DMS 273 treated with DMSO at 0.1 percent for 48 hours (cell line): ENCODE results near the gene SERINC5.
"Not testable (repeated sequence)": the region's sequence is repeated elsewhere in the genome, so short reads cannot be mapped to it uniquely, and the experiment has no call there.

ENCODE experiments used
- DNase-seq: peaks from one replicate; lab custom pipeline; 2025; lab: John Stamatoyannopoulos, UW

SERINC5 gene

GRCh38 chr5:80195837-80196400 lies 59.9 kb downstream of the SERINC5 start:
- no peak for DNase-seq

DNA sequence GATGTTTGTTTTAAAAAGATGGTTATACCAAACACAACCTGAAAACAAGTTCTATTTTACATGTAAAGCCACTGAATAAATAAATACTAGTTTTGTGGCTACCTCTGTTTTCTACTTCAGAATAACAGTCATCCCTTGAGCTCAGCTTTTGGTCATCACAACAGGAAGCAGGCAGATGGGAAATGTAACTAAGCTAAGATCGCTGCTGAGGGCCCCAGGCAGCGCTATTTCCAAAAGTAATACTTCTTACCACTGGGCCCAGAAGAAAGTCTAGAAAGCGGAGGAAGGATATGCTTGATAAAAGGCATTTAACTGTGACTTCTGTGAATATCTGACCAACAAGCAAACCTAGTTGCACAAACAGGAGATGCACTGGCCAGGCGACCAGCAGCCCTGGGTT lies 61.4 kb downstream of the SERINC5 start:
- DNase-seq, result no peak

DNA sequence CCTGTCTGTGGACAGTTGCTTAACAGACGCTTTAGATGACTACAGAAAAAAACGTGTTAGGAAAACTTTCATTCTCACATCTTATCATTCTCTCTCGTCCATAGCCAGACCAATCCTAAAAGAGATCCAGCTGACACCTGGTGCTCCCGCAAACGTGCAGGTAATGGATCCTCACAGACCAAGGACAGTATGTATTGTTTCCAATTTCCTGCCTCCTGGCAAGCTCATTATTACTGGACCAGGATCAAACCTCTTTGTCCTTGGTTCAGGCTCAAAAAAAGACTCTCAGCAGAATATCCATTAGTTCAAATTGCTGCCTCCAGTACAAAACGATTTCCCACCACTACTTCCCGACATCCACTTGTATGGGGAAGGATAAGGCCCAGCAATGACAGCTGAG lies 62.4 kb downstream of the SERINC5 start:
- no peak for DNase-seq

DNA sequence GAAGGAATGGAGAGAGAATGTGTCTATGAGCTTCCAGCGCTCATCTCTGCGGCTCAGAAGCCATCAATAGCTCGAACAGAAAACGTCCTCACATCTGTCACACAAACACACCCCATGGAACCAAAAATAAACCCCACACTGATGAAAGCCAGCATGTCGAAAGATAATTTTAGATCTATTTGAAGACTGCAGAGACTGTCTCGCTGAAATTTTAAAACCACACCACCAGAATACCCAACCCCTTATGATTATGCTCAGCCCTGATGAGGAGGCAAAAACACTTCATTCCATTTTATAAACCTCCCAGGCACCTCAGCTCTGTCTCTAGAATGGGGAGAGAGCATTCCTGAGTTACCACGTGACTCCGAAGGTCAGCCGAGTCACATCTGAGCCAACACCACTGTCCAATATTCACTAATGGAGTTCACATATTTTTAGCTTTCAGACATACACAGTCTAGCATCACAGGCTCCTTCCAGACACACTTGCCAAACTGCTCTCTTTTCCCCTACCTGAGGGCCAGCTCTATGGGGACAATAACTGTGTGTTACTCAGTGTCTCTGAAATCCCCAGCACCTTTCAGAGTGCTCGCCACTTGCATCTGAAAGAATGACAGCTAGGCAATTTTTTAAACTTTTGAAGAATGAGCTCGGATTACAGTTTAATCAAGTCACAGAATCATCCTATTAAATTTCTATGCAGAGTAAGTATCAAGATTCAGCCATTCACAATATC lies 63.2 kb downstream of the SERINC5 start:
- DNase-seq, result no peak

- DNase-seq, result no peak
Observed at GRCh38 chr5:80191991-80192398, 63.9 kb downstream of the SERINC5 start.

DNA sequence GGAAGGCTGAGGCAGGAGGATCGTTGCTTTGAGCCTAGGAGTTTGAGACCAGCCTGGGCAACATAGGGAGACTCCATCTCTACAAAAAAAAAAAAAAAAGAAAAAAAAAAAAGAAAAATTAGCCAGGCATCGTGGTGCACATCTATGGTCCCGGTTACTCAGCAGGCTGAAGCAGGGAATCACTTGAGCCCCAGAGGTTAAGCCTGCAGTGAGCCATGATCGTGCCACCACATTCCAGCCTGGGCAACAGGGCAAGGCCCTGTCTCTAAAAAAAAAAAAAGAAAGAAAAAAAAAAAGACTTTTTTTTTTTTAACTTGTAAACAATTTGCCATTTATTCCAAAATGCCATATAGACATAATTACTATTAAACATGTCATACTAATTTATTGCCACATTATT lies 64.5 kb downstream of the SERINC5 start:
- DNase-seq, result no peak

GRCh38 chr5:80190960-80191359 lies 64.9 kb downstream of the SERINC5 start:
- no peak for DNase-seq

GRCh38 chr5:80189701-80190100 lies 66.1 kb downstream of the SERINC5 start:
- no peak for DNase-seq

DNA sequence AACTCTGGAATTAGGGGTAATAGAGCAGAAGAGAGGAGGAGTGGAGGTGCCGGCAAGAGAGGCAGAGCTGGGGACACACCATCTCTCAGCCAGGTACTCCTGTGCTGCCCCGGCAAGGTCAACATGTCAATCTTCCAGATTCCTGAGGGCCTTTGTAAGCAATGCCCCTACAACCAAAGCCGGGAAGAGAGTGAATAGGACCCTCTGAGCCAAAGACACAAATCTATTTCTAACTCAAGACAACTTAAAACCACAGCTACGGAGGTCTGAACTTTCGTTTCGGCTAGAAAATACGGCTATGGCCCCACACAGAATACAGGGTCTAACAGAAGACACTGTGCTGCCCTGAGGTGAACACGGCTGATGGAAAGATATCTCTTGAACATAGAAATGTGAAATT lies 66.6 kb downstream of the SERINC5 start:
- no peak for DNase-seq

DNA sequence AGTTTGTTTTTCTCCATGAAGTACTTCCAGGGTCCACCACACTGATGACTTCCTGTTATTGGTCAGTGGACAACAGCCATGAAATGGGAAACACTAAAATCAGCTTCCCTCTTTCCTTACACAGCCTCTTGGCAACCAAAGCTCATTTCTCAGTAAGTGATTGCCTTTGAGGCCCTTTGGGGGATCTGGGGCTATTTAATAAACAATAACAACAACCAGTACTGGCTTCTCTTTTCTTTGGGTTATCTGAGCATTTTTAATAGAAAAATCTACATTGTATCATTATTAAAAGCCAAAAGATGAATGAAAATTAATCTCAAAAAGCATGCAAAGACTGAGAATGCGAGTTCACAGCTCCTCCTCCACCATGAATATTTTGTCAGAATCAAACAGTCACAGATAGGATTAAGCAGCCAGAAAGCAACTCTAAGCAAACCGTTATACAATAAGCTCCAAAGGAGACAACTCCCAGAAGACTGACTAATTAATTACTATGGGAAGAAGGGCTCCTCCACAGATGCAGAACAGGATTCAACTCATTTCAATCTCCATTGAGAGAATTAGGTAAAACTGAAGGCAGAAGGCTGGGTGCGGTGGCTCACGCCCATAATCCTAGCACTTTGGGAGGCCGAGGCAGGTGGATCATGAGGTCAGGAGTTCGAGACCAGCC lies 68.3 kb downstream of the SERINC5 start:
- no peak for DNase-seq

DNA sequence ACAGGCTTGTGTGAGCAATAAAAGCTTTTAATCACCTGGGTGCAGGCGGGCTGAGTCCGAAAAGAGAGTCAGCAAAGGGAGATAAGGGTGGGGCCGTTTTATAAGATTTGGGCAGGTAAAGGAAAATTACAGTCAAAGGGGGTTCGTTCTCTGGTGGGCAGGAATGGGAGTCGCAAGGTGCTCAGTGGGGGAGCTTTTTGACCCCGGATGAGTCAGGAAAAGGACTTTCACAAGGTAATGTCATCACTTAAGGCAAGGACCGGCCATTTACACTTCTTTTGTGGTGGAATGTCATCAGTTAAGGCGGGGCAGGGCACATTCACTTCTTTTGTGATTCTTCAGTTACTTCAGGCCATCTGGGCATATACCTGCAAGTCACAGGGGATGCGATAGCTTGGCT lies 70.3 kb downstream of the SERINC5 start:
- DNase-seq, result not testable (repeated sequence)

DNA sequence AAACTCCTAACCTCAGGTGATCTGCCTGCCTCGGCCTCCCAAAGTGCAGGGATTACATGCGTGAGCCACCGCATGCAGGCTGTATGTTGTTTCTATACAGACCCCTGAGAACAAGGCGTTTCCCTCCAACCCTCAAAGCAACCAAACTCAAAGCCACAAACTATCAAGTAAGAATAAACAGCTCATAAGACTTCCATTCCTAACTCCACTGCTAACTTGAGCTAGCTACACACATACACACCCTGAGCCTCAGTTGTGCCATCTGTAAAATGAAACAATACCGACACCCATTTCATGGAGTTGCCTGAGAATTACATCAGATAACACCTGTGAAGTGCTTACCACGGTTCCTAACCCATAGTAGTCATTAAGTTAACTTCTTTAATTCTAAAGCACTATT lies 70.8 kb downstream of the SERINC5 start:
- DNase-seq, result no peak

GRCh38 chr5:80184235-80185023 lies 71.4 kb downstream of the SERINC5 start:
- DNase-seq, result no peak

DNA sequence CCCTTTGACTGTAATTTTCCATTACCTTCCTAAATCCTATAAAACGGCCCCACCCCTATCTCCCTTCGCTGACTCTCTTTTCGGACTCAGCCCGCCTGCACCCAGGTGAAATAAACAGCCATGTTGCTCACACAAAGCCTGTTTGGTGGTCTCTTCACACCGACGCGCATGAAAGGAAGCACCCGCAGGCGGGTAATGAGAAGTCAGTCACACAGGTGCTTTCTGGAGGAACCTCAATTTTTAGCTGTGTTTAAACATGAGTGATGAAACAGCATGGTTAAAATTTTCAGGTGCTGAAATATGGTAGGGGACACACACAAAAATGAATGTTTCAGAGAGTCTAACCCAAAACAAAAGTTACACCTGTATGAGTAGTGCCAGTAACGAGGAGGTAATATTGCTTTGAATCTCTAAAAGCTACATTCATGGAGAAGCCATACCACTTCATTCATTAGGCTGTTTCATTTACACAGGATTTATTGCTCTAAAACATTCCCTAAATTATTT lies 72.1 kb downstream of the SERINC5 start:
- not testable (repeated sequence) for DNase-seq

- no peak for DNase-seq
Observed at GRCh38 chr5:80182809-80183580, 72.9 kb downstream of the SERINC5 start.

DNA sequence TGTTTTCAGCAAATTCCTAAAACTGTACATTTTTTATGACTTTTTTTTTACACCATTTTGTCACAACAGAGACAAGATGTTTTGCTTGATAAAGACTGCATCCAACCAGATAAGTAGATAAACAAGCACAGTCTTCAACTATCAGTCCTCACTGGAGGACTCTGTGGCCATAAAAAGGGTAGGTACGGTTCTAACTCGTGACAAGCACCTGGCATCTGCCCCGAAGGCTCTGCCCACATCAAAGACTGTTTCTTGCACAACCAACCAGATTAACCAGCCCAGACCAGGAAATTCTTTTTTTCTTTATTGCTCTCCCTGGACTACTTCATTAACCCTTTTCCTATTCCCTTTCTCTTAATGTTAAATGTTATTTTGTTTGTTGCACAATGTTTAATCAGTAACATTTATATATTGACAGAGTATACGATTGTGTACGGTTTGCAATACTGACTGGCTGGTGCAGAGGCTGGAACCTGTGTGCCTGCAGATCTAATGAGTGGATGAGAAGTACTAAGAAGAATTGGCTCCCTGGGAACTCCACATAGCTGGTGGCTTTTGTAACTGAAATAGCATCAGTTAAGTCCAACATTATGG lies 74.1 kb downstream of the SERINC5 start:
- DNase-seq, result no peak

DNA sequence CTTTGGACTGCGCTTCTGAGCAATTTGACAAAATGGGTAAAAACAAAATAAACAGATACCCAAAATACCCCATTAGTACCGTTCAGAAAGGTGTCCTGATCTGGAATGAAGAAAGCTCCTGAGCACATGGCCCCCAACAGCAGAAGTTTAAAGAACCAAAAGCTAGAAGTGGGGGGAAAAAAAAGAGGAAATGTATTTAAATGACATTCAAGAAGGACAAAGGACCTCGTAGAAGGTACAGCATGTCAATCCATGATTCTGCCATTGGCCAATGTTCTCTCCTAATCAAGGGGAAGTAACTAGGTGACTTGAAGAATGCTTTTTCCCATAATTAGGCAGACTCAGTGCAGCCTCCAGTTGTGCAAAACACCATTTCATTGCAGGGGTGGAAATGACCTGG lies 78.6 kb downstream of the SERINC5 start:
- DNase-seq, result no peak

- DNase-seq, result no peak
Observed at GRCh38 chr5:80175337-80175736, 80.5 kb downstream of the SERINC5 start.

DNA sequence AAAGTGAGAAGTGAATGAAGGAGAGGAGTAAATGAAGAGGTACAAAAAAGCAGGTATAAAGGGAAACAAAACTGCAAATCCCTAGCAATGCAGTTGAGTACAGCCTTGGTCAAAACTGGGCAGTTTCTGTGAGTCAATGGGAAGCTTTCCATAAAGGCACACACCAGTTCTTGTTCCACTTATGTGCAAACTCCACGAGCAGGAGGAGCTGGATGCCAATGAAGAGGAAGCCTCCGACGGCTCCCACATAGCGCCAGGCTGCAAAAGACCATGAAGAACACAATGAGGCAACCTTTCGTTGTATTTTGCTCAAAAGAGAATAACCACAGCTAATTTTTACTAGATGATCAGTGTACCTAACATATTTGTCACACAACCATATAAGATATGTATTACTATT lies 81.1 kb downstream of the SERINC5 start:
- DNase-seq, result no peak

DNA sequence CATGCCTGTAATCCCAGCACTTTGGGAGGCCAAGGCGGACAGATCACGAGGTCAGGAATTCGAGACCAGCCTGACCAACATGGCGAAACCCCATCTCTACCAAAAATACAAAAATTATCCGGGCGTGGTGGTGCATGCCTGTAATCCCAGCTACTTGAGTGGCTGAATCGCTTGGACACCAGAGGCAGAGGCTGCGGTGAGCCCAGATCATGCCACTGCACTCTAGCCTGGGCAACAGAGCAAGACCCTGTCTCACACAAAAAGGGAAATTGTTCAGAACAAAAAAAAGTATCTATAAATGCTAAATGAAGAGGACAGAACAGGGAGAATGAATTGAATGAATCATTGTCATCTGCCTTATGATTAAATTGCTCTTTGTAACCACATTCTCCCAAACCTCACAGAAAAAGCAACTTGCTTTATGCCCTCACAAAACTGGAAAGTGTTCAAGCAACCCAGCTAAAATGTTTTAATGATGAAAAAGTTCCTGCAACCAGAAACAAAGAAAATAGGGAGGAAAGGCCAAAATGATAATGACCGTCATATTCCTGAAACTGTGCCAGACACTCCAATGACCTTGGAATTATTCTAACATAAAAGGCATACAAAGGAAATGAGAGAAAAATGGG lies 83.7 kb downstream of the SERINC5 start:
- DNase-seq, result no peak

DNA sequence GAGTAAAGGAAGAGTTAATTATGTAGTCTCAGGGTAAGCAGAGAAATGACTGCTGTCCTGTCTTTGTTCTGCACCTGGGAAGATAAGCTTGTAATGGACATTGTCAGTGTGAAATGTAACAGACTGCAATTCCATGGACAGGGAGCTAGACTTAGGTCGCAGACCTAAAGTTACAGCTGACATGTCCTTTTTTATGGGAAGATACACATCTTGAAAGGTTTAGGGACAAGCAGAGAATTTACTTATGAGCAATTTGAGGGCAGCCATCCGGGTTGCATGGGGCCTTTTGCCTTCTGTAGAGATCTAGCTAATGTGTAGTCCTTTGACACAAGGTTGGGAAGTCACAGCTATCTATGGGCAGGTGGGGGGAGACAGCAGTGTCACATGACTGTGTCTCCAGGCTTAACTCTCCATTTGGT lies 85.7 kb downstream of the SERINC5 start:
- no peak for DNase-seq
